HG02798 (cell line): ENCODE data around the gene PPP1R3F.

Source experiments
- ATAC-seq: cut with Tn5 transposase; IDR thresholded peaks from one replicate; pipeline ENCODE4 v1.9.1; 2021; ENCODE audit warnings: mild to moderate bottlenecking; ENCODE audit not compliant: unreplicated experiment, poor library complexity

The PPP1R3F gene, protein sequence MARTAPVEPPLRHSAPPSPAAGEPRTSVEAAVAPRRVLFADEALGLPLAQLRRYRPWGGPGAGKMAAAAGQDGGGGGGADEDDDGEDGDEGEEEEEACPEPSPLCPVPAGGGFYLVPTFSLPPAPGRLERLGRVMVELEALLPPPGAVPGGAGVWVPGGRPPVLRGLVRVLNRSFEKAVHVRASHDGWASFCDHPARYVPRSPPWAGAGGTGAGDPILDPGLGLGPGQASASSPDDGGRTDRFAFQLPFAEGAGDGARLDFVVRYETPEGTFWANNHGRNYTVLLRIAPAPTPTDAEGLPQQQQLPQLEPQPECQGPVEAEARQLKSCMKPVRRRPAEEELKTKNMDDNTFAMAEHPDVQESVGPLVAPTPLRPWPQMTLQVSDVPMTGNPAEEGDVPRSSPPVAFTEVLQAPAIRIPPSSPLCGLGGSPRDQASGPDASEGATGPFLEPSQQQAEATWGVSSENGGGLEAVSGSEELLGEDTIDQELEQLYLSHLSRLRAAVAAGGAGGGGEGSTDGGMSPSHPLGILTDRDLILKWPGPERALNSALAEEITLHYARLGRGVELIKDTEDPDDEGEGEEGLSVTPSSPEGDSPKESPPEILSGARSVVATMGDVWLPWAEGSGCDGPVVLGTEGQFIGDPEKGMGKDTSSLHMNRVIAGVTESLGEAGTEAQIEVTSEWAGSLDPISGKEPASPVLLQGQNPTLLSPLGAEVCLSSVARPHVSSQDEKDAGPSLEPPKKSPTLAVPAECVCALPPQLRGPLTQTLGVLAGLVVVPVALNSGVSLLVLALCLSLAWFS

DNA sequence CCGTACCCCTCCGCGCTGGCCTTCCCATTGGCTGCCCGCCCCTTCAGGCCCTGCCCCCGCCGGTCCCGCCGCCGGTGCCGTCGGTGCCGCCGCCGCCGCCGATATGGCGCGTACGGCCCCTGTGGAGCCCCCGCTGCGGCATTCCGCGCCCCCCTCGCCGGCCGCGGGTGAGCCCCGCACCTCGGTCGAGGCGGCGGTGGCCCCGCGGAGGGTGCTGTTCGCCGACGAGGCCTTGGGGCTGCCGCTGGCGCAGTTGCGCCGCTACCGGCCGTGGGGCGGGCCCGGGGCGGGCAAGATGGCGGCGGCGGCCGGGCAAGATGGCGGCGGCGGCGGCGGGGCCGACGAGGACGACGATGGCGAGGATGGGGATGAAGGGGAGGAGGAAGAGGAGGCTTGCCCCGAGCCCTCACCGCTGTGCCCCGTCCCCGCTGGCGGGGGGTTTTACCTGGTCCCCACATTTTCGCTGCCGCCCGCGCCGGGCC lies at the start of gene PPP1R3F:
PPP1R3F (plus strand) TSS at position 27 of the 482 bp plus-strand sequence; CDS start at position 104, 77 bp downstream.
- ATAC-seq = peak; percentile 28

DNA sequence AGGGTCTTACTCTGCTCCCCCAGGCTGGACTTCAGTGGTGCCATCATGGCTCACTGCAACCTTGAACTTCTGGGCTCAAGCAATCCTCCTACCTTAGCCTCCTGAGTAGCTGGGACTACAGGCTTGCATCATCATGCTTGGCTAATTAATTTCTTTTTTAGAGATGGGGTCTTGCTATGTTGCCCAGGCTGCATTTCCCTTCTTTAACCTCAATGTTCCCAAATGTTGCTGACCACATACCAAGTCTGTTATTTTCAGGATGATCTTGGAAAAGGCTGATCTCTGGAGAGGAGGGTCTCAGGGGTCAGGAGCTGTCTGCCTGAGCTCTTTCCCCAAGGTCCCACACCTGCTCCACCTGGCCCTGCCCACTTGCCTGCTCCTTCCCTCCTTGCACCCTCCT lies 49.5 kb upstream of the PPP1R3F start:
- no peak for ATAC-seq

DNA sequence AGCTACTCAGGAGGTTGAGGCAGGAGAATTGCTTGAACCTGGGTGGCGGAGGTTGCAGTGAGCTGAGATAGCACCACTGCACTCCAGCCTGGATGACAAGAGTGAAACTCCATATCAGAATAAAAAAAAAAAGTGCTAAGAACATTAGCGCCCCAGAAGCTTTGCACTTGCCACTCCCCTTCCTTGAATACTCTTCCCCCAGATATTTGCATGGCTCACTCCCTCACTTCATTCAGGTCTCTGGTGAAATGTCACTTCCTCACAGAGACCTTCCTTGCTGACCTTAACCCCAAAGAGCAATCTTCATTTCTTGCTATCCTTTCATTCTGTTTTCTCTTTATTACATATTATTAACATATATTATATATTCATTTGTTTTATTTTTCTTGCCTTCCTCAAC lies 47.7 kb upstream of the PPP1R3F start:
- ATAC-seq = no peak

DNA sequence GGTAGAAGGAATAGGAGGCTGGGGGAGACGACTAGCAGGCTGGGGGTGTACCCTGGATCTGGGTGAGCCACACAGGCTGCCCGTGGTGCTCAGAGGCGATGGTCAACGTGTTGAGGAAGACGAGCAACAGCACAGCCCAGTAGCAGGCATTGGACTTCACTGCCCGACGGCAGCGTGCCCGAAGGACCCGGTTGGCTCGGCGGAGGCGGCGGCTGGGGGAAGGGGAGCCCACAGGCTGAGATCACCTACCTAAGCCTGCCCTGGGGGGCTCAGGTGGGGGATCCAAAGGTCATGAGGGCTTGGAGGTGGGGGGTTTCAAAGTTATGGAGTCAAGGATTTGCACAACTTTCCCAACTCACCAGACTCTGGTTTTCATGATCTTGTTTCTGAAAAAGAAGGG lies 43.7 kb upstream of the PPP1R3F start:
- ATAC-seq = no peak

DNA sequence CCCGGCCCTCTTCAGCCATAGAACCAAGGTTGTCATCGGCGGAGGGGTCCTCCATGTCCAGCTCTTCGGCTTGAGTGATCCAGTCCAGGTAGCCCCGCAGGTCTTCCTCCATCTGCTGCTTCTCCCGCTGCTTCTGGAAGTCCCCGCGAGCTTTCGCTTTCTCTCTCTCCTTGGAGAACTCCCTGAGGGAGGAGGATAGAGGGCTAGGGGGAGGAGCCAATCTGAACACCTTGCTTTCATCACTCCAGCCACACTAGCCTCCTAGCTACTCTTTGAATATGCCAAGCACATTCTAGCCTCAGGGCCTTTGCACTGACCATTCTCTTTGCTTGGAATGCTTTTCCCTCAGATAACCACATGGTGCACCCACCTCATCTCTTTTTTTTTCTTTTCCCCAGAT lies 42.6 kb upstream of the PPP1R3F start:
- no peak for ATAC-seq

DNA sequence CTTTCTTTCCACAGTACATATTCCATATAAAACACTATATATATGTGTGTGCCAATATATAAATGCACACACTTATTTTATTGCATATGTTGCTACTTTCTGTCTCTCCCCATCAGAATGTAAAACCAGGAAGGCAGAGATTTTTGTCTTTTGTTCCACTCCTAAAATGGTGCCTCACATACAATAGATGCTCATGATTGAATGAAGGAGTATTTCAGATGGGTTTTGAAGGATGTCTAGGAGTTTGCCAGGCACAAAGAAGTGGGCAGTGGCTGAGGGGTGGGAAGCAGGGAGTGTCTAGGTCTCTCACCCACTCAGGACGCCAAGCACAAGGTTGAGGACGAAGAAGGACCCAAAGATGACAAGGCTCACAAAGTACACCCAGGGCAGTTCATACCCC lies 41.9 kb upstream of the PPP1R3F start:
- no peak for ATAC-seq

DNA sequence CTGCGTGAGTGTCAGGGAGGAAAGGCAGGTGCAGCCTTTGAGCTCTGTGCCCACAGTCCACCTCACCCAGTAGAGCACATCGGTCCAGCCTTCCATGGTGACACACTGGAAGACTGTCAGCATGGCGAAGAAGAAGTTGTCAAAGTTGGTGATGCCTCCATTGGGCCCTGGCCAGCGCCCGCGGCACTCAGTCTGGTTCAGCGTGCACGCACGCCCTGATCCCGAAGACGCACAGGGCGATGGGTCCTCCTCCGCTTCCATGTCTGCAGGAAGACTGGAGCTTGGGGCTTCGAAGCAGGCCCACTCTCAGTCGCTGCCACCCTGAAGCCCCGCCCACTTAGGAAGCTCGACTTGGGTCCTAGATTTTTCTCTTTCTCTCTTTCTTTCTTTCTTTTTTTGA lies 41.4 kb upstream of the PPP1R3F start:
- ATAC-seq = no peak

DNA sequence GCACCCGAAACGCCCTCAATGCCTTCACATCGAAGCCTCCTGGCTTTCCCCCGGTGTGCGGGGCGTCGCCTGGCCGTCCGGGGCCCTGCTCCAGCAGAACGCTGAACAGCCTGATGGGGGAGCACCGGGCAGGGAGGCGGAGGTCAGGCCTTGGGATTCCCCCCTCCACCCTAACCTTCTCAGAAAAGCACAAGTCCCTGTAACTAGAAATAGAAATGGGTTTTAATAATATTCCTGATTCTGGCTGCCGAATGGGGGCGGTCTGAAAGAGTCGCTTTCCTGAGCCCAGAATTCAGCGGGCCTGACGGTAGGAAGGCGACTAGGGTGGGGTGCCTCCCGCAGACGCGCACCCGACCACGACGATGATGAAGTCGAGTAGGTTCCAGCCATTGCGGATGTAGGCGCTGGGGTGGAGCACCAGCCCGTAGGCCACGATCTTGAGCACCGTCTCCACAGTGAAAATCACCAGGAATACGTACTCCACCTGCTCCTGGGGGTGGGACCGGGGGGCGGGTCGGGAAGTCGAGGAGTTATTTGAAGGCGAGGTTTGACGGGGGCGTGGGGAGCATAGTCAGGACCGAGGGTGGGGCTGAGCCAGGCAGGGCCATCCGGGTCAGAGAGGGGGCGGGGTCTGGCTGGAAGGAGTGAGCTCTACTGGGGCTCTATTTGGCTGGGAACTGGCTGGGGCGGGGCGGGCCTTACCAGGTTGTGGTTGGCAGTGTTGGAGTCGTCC lies 38.9 kb upstream of the PPP1R3F start:
- ATAC-seq = peak; percentile 76

DNA sequence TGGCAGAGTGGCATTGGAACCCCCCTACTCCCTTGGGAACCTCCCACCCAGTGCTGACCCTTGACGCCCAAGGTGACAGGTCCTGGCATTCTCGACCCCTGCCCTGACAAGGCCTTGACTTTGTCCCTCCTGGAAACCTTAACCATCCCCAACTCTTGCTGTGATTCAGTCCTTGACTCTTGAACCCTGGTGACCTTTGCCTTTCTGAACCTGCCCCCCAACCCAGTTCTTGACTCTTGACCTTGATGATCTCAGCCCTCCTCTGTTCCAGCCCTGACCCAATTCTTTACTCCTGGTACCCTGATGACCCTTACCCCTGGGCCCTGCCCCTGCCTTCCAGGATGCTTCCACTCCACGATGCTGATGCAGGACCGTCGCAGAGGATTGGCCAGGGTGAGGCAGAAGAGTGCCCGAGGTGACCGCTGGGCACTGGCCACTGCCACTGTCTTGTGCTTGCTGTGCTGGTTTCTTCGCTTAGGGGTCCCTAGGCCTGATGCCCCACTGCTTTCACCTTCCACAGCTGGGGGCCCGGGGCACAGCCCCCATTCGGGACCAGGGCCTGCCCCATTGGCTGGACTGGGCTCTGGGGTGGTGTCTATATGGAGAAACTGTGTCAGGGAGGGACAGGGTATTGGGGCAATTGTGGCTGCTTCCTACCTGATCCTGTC lies 38.1 kb upstream of the PPP1R3F start:
- ATAC-seq = no peak

DNA sequence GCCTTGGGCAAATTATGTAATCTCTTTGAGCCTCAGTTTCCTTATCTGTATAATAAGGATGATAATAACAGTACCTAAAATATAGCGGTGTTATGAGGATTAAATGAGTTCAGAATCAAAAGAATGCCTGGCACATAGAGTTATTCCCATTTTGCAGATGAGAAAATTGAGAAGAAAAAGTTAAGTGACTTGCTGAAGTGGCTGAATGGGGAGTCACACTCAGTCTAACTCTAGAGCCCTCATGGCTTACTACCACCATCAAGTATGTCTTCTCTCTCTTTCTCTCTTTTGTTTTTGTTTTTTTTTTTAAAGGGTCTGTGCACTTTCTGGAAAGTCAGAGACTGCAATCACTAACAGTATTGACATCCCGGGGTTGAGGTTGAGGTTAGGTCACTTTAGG lies 37.1 kb upstream of the PPP1R3F start:
- ATAC-seq = no peak

DNA sequence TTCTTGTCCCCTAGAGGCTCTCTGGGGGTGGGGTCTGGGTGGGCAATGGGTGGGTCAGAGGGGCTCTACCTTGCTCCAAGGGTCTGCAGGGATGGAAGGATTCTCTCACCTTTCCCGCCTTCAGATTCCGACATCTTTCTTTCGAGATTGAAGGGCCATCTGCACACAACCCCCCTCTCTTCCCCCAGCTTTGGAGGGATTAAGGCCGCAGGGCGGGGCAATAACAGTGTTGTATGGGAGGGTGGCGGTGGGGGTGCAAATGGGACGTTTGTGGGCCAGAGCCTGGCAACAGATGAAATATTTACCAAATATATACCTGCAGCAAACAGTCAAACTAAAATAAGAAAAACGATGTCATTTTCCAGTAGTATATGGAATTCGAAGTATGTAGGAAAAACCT lies 36.4 kb upstream of the PPP1R3F start, which contains the start of gene CACNA1F:
CACNA1F (minus strand) TSS at position 165 of the 400 bp plus-strand sequence; CDS start at position 134, 31 bp downstream.
- ATAC-seq = no peak

DNA sequence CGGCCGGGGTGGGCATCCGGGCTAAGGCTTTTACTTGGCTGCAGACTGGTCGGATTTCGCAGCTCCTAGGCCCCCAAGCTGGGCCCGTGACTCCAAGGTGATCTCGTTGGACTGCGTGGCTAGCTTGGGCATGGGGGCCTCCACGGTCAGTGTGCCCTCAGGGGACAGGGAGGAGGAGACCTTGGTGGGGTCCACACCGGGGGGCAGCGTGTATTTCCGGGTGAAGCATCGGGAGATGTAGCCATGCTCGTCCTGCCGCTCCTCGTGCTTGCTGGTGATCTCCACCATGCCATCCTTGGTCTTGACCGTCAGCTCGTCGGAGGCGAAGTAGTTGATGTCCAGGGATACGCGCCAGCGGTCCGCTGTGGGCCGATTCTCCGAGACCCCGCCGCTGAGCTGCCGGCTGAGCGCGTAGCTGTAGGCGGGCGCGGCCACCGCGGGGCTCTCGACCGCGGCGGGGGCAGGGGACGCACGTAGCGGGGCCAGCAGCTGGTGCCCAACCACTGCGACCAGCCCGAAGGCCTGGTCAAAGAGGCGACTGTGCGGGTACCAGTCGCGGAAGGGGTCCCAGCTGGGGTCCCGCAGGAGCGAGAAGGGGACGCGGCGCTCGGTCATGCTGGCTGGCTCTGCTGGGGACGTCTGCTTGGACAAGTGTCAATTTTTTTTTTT lies 35.6 kb upstream of the PPP1R3F start:
- no peak for ATAC-seq

DNA sequence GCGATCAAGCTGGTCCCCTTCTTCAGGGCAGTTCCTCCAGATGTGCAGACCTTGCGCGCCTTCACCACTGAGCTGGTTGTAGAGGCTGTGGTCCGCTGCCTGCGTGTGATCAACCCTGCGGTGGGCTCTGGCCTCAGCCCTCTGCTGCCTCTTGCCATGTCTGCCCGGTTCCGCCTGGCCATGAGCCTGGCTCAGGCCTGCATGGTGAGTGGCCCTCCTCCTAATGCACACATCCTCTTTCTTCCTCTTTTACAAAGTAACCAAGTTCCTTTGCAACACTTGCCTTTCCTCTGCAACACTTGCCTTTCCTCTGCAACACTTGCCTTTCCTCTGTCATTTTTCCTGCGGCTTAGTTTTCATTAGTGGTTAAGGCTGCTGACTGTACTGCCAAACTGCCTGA lies 32.5 kb upstream of the PPP1R3F start:
- no peak for ATAC-seq

DNA sequence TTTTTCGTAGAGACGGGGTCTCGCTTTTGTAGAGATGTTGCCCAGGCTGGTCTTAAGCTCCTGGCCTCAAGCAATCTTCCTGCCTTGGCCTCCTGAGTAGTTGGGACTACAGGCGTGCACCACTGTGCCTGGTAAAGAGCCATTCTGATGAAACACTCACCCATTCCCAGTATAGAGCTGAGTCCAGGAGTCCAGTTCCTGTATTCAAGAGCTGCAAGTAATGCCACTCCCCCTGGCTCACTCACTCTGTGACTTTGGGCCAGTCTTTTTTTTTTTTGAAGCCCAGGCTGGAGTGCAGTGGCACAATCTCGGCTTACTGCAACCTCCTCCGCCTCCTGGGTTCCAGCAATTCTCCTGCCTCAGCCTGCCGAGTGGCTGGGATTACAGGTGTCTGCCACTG lies 30.9 kb upstream of the PPP1R3F start:
- ATAC-seq = no peak

DNA sequence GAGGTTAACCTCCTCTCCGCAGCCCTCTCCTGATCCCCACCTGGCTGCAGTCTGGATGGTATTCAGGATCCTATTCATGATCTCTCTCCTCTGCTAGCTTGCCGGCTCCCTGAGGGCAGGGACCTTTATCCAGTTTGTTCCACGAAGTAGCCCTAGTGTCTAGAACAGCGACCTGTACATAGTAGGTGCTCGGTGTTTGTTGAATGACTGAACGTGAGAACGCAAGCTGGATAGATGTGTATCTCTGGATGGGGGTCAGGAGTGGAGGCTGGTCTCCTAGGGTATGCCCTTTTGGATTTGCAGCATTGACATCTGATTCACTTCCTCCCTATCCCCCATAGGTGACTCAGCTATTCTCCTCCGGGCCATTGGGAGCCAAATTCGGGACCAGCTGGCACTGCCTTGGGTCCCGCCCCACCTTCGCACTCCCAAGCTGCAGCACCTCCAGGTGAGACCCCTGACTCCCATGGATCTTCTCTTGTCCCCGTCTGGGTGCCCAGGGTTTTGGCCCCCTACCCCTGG lies 27.0 kb upstream of the PPP1R3F start:
- no peak for ATAC-seq

DNA sequence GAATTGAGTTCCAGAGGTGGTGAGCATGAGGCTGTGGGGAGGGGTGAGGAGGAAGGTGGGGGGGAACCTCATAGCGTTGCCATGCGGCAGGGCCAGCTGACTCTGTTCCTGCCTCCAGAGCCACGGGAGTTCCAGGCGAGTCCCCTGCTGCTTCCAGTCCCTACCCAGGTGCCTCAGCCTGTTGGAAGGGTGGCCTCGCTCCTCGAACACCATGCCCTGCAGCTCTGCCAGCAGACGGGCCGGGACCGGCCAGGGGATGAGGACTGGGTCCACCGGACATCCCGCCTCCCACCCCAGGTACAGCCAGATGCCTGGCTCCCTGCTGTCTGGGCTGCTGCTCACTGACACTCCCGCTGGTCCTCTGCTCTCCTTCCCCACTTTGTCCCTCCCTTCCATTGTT lies 26.4 kb upstream of the PPP1R3F start:
- ATAC-seq = no peak

DNA sequence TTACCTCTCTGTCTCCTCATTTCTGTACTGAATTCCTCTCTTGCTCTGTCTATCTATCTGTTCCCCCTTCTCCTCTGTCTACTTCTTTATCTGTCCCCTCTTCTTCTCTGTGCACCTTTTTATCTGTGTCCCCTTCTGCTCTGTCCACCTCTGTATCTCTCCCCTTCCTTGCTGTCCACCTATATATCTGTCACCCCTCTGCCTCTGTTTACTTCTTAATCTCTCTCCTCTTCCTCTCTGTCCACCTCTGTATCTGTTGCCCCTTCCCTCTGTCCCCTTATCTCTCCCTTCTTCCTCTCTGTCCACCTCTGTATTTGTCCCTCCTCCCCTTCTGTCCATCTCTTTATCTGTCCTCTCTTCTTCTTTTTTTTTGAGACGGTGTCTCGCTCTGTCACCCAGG lies 25.4 kb upstream of the PPP1R3F start:
- no peak for ATAC-seq

DNA sequence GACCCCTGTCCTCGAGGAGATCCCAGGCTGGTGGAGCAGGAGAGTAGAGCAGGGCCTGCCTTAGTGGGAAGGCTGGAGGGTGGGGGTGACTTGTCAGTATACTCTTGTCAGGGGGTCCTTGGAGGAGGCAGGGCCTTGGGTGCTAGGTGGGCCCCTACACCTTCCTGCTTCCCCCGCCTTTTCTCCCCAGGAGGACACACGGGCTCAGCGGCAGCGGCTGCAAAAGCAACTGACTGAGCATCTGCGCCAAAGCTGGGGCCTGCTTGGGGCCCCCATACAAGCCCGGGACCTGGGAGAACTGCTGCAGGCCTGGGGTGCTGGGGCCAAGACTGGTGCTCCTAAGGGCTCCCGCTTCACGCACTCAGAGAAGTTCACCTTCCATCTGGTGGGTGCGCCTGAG lies 23.1 kb upstream of the PPP1R3F start:
- ATAC-seq = no peak

DNA sequence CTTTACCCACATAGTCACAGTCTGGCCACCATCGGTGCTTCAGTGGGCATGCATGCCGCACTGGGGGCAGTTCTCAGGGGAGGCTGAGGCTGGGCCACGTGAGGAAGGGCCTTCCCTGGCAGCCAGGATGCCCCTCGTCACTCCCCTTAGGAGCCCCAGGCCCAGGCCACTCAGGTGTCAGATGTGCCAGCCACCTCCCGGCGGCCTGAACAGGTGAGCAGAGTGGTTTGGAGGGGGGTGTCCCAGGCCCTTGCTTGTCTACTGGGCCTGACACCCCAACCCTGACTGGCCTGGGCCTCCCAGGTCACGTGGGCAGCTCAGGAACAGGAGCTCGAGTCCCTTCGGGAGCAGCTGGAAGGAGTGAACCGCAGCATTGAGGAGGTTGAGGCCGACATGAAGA lies 22.2 kb upstream of the PPP1R3F start:
- ATAC-seq = no peak
